ENCODE data around the gene GPATCH2L.

Gene GPATCH2L

GRCh38 chr14:76186308-76187027, 34.7 kb downstream of the GPATCH2L start:
- Histone ChIP-seq H3K9me2 (replicated peaks; ENCODE audit: control insufficient read depth, low read length) (no peaks in the 10 kb centered on the region), H3K27ac (ENCODE audit: low read depth, low read length) (no peak overlapping the region), H3K27me3 (ENCODE audit: control insufficient read depth, low read length) (no peaks in the 10 kb centered on the region), H3K4me3 (ENCODE audit: low read length) (no peak overlapping the region), H3K9me3 (ENCODE audit: control insufficient read depth, insufficient read depth, low read length) (no peaks in the 10 kb centered on the region), H3K36me3 (ENCODE audit: control insufficient read depth, low read length) (peaks cover 80% of the 10 kb centered on the region), H3K79me2 (ENCODE audit: control insufficient read depth, low read length) (peaks cover 16% of the 10 kb centered on the region), H4K20me1 (ENCODE audit: control insufficient read depth, insufficient read depth, low read depth, low read length) (no peaks in the 10 kb centered on the region), H3F3A (ENCODE audit: control insufficient read depth, insufficient read depth) (peaks cover 4% of the 10 kb centered on the region), H3K4me1 (ENCODE audit: control insufficient read depth, low read length) (peaks cover 58% of the 10 kb centered on the region), H3K4me2 (ENCODE audit: low read length) (no peak overlapping the region)
- TF ChIP-seq EZH2phosphoT487 (IDR thresholded peaks at IDR 0.05; ENCODE audit: borderline replicate concordance, low read length) (no peak), CTCF (IDR thresholded peaks at IDR 0.05; ENCODE audit: low read depth, low read length, poor library complexity, severe bottlenecking) (no peak)

- Histone ChIP-seq H3K9me2 (replicated peaks; ENCODE audit: control insufficient read depth, low read length) (no peaks in the 10 kb centered on the region), H3K4me2 (ENCODE audit: low read length) (peak overlapping the region; percentile 57), H4K20me1 (ENCODE audit: control insufficient read depth, insufficient read depth, low read depth, low read length) (no peaks in the 10 kb centered on the region)
These were observed 39.6 kb downstream of the GPATCH2L start for GRCh38 chr14:76191297-76191696.

GRCh38 chr14:76193696-76194095, 42.0 kb downstream of the GPATCH2L start:
- Histone ChIP-seq H3K79me2 (ENCODE audit: control insufficient read depth, low read length) (peaks cover 12% of the 10 kb centered on the region; the same call in 1 of the 2 replicates), H4K20me1 (ENCODE audit: control insufficient read depth, insufficient read depth, low read depth, low read length) (no peaks in the 10 kb centered on the region), H3K27ac (ENCODE audit: low read depth, low read length) (peak overlapping the region; percentile 94), H3K4me1 (ENCODE audit: control insufficient read depth, low read length) (peaks cover 81% of the 10 kb centered on the region), H3K27me3 (ENCODE audit: control insufficient read depth, low read length) (no peaks in the 10 kb centered on the region), H3K4me2 (ENCODE audit: low read length) (peak overlapping the region; percentile 80), H3F3A (ENCODE audit: control insufficient read depth, insufficient read depth) (peaks cover 41% of the 10 kb centered on the region), H3K9me2 (replicated peaks; ENCODE audit: control insufficient read depth, low read length) (no peaks in the 10 kb centered on the region), H3K9me3 (ENCODE audit: control insufficient read depth, insufficient read depth, low read length) (no peaks in the 10 kb centered on the region), H3K36me3 (ENCODE audit: control insufficient read depth, low read length) (peaks cover 83% of the 10 kb centered on the region), H3K4me3 (ENCODE audit: low read length) (peak overlapping the region; percentile 56)
- TF ChIP-seq CTCF (IDR thresholded peaks at IDR 0.05; ENCODE audit: low read depth, low read length, poor library complexity, severe bottlenecking), result no peak
- no peak for TF ChIP-seq EZH2phosphoT487 (IDR thresholded peaks at IDR 0.05; ENCODE audit: borderline replicate concordance, low read length)

More at GRCh38 chr14:76191297-76191696, 39.6 kb downstream of the GPATCH2L start:
- peaks cover 78% of the 10 kb centered on the region for H3K36me3 ChIP-seq (ENCODE audit: control insufficient read depth, low read length)
- peak overlapping the region; percentile 30 for H3K4me3 ChIP-seq (ENCODE audit: low read length)
- peaks cover 41% of the 10 kb centered on the region for H3F3A ChIP-seq (ENCODE audit: control insufficient read depth, insufficient read depth)
- H3K9me3 ChIP-seq (ENCODE audit: control insufficient read depth, insufficient read depth, low read length), result no peaks in the 10 kb centered on the region
- no peak for TF ChIP-seq CTCF (IDR thresholded peaks at IDR 0.05; ENCODE audit: low read depth, low read length, poor library complexity, severe bottlenecking)
- H3K27me3 ChIP-seq (ENCODE audit: control insufficient read depth, low read length), result no peaks in the 10 kb centered on the region
- peak overlapping the region; percentile 67 for H3K27ac ChIP-seq (ENCODE audit: low read depth, low read length)
- H3K4me1 ChIP-seq (ENCODE audit: control insufficient read depth, low read length), result peaks cover 78% of the 10 kb centered on the region
- H3K79me2 ChIP-seq (ENCODE audit: control insufficient read depth, low read length), result peaks cover 20% of the 10 kb centered on the region
